Hematopoietic multipotent progenitor cell treated with erythropoietin and hydrocortisone succinate and interleukin-3 and kit ligand, for 17 days (in vitro differentiated cells): ENCODE measurements around the gene BMP7.

Experiments used
- DNase-seq: peaks from one replicate; pipeline ENCODE4 v3.0.0-alpha.2; 2015; ENCODE audit warnings: low spot score

BMP7 gene

GRCh38 chr20:57124800-57125517, 141.5 kb downstream of the BMP7 start:
- DNase-seq = no peak

- DNase-seq = no peak
These were observed 142.1 kb downstream of the BMP7 start for GRCh38 chr20:57124366-57124765.

- no peak for DNase-seq
These were observed 142.9 kb downstream of the BMP7 start for GRCh38 chr20:57123504-57123903.

GRCh38 chr20:57122536-57123489, 143.6 kb downstream of the BMP7 start:
- DNase-seq = no peak

- DNase-seq = no peak
These were observed 147.5 kb downstream of the BMP7 start for GRCh38 chr20:57118964-57119363.
